ENCODE results near the gene TH.

TH gene

DNA sequence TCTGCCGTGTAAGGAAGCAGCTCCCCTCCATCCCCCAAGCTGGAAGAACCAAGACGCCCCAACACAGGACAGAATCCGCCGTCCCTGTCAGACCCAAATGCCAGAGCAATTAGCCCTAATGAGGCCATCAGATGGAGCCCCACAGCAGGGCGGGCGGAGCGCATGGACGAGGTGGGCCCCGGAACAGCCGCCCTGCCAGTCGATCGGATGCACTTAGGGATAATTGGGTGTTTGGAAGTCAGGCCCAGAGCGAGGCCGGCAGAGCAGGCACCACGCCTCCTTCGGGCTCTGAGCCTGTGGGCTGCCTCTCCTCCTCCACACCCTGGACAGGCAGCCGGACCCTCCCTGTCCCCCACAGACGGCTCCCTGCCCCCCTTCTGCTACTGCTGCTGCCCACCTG lies 5.5 kb upstream of the TH start:
- no peak for DNase-seq

- no peak for DNase-seq
Measured at GRCh38 chr11:2176389-2176900, 4.8 kb upstream of the TH start.

DNA sequence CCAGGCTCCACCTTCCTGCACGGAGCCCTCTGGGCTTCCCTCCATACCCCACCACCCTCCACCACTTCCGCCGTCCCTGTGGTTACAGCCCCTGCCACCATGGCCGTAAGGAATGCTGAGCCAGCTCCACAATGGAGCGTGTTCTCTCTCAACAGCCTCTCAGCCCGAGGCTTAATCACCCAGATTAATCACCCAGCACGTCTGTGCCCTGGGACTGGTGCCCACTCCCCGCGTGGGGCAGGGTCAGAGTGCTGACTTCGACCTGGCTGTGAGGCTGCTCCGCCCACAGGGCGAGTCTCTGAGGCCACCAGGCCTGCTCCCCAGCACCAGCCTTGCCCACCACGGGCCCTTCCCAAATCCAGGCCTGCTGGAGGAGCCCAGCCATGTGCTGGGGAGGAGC lies 4.0 kb upstream of the TH start:
- DNase-seq = no peak

DNA sequence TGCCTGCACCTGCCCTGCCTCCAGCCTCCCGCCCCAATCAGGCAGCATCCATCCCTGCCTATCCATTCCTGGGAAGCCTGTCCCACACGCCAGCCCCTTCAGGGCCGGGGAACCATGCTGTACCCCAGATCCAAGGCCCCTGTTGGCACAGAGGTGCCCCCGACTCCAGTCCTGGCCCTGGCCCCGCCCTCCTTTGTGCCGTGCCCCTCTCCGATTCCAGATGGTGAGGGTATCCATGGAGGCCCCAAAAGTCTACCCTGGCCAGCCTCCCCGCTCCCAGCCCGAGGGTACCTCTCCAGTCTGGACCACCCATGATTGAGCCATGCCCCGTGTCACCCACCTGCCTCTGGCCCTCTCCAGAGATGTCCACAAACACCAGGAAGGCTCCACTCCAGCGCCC lies 2.7 kb upstream of the TH start:
- no peak for DNase-seq

DNA sequence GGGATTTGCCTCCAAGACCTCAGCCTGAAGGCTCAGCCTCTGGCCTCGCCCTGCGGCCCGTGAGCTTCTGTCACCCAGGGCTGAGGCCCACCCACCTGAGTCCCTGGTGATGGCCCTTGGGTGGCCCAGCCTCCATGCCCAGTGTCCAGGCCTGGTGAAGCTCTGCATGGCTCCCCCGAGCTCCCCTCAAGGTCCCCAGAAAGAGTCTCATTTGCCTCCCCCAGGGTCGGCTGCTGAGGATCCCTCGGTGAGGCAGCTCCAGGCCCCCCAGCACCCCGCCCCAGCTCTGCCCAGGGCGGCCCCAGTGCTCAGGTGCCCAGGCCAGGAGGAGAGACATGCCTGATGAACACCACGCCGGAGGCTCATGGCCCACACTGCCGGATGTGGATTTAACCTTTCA lies 2.1 kb upstream of the TH start:
- DNase-seq = no peak

DNA sequence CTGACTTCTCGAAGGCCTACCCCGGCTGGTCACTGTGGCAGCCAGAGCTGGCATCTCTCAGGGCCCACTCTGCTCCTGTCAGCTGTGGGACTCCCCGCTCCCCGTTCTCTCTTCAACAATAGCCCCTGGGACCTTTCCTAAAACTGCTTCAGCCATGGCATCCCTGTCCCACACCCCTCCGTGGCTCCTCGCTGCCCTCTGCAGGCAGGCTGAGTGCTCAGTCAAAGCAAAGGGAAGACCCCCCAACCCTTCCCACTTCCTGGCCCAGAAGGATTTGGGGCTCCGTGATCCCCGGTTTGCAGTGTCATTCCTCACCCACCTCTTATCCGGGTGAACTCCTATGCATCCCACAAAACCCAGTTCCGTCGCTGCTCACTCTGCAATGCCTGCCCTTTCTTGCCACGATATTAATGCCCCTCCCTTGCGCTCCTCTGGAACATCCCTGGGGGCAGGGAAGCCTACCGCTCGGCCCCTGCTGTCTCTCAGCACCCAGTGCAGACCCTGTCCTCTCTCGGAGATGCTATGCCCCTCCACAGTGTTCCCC lies 1.6 kb upstream of the TH start:
- DNase-seq = peak; percentile 25

GRCh38 chr11:2172676-2173075 lies 1.1 kb upstream of the TH start:
- DNase-seq = no peak

GRCh38 chr11:2169626-2170570 lies 1.7 kb downstream of the TH start:
- no peak for DNase-seq

DNA sequence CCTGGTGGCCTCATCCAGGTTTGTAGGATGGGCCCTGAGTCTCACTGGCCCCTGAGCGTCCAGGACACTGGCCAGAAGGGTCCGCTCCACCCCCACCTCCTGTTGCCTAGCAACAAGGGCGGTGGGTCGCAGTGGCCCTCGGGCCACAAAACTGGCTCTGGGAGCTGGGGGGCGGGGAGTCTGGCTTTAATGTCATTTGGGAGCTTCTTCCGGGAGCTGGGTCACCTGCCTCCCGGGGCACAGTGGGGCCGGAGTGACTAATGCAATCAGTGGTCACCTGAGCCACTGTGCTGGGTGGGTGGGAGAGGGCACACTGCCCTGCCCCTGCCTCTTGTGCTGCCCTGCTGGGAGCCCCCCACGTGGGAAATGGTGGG lies 2.6 kb downstream of the TH start:
- DNase-seq = no peak

DNA sequence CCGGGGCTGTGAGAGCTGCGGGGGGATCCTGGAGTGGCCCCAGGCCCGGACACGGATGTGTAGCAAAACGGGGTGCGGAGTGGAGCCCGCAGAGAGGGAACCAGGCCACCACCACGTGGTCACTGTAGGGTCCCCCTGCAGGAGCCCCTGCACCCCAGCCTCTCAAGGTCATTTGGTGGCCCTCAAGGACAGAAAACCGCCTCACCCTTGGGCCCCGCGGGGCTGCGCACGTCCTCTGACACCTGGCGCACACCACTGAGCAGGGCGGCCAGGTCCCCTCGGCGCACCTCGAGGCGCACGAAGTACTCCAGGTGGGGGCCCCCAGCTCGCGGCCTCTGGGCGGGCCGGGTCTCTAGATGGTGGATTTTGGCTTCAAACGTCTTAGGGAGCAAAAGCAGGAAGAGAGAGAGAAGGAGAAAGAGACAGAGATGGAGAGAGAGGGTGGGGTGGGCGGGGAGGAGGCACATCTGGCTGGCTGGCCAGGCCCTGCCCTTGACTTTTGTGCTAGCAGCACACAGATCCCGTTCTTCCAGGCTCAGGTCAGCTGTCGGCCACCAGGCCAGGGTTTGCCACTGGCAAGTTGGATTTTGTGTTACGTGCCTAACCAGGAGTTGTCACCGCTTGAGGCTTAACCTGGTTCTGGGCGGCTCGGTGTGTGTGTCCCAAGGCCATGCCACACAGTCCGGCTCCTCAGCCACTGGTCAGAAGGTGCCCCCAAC lies 3.2 kb downstream of the TH start:
- DNase-seq = no peak

GRCh38 chr11:2167141-2168045 lies 4.2 kb downstream of the TH start:
- no peak for DNase-seq

DNA sequence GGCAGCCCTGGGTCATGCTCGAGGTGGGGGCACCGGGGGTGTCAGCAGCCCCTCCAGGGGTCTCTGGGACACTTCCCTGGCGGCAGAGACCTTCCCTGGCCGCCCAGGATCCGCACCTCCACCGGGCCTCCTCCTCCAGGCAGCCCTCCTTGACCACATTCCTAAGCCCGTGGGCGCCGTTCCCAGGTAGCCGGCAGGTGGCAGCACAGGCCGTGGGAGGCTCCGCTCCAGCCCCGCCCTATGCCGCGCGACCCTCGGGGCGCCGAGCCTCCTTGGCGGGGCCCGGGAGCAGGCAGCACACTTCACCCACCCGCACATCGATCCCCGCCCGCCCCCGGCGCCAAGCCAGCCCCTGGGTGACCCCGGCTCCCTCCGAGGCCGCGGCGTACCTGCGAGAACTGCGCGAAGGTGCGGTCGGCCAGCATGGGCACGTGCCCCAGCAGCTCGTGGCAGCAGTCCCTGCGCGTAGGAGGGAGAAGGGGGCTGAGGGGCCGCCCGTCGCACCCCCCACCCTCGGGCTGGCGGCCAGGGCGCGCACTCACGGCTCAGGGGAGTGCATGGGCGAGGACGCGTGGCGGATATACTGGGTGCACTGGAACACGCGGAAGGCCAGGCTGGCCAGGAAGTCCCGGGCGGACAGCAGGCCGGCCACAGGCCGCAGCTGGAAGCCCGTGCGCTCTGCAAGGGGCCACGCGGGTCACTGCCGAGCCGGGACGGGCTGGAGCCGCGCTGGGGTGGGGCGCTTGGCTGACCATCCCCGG lies 5.3 kb downstream of the TH start:
- peak; percentile 7 for DNase-seq

- DNase-seq = no peak
Measured at GRCh38 chr11:2165571-2165970, 6.0 kb downstream of the TH start.

DNA sequence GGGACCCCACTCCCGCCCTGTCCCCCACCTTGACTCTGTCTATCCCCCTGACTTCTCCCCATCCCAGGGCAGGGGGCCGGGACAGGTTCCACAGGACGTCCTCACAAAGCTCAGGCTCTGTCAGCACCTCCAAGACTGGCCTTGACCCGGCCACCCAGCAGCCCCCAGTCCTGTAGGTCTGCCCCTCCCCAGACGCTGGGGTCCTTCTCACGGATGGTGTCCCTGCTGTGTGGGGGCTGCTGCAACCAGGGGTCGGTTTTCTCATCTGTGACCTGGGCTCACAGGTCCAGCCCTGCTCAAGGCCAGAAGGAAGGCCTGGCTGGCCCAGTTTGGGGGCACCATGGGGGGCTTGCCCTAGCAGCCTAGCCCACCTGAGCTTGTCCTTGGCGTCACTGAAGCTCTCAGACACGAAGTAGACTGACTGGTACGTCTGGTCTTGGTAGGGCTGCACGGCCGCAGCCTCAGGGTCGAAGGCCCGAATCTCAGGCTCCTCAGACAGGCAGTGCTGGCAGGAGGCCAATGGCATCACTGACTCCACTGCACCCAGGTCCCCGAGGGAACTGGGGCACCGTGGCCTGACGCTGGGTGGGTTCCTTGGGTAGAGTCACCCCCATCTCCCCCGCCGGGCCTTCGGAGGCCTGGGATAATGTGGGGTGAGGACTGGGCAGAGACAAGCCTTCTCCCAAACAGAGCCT lies 6.6 kb downstream of the TH start:
- no peak for DNase-seq

DNA sequence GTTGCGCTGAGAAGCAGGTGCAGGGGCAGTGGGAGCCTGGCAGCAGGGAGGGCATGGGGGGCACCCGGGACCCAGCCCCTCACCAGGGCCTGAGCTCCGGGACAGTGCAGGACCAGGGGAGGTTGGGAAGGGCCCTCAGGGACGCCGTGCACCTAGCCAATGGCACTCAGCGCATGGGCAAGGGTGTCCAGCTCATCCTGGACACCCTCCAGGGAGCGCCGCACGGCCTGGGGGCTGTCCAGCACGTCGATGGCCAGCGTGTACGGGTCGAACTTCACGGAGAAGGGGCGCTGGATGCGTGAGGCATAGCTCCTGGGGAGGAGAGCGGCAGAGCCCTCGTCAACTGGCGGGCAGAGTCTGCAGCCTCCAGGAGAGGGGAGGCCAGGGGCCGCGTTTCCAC lies 7.5 kb downstream of the TH start:
- no peak for DNase-seq

DNA sequence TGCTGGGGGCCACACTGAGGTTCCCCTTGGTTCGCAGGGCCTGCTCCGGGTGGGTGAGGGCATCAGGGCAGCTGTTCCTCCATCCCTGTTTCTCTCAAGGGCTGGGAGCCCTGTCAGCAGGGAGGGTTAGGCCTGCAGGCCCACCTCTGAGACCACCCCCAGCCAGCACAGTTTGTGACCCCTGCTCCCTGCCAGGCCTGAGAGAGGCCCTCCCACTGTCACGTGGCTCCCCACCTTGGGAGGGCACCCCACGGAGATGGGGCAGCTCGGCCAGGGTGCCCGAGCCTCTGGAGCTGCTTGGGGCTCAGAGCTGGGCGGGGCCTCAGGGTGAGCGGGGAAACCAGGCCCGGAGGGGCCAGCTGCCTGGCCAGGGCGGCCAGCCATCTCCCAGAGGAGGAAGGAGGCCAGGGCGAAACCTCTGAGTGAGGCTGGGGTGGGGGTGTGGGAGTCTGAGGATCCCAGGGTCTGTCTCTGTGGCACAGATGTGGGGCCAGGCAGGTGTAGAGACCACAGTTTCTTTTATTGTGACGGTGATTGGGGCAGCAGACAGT lies 8.1 kb downstream of the TH start:
- DNase-seq = no peak

- DNase-seq = no peak
Measured at GRCh38 chr11:2160736-2161259, 10.8 kb downstream of the TH start, which contains the start of gene INS. Gene INS (minus strand): TSS chr11:2161209. CDS start chr11:2160971, 238 bp downstream.

- DNase-seq = no peak
Measured at GRCh38 chr11:2159536-2160413, 11.8 kb downstream of the TH start.

DNA sequence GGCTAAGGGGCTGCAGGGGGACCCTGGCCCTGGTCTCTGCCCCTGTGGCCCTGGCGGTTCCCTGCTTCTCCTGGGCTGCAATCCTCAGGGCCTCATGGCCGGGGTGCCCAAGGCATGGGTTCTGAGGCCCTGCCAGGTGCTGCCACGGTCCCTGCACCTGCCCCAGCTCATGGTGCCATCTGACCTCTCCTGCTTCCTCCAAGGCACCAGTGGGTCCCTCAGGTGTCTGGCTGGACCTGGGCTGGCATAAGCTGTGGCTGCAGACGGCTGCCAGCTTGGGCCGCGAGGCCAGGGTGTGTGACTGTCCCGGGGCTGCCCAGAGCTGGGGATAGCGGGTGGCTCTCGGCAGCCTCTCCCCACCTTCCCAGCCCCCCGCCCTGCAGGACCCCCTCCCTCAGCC lies 12.6 kb downstream of the TH start:
- no peak for DNase-seq

Data from hematopoietic multipotent progenitor cell treated with erythropoietin and hydrocortisone succinate and interleukin-3 and kit ligand, for 8 days (in vitro differentiated cells).